ACHN (cell line): ENCODE measurements around the gene TPD52L1.
"Not testable (repeated sequence)": the region's sequence is repeated elsewhere in the genome, so short reads cannot be mapped to it uniquely, and the experiment has no call there.

Source experiments
- DNase-seq: peaks from one replicate; pipeline ENCODE4 v3.0.0-alpha.2; 2015
- in situ Hi-C: cut with HindIII; loops from 2 replicates; pipeline ENCODE4 v1.10.0; 2017; ENCODE audit warnings: low sequenced_read_pairs, low pct_ligation_motif_present, low pct_unique_long_range_greater_than_20kb

TPD52L1 gene

DNA sequence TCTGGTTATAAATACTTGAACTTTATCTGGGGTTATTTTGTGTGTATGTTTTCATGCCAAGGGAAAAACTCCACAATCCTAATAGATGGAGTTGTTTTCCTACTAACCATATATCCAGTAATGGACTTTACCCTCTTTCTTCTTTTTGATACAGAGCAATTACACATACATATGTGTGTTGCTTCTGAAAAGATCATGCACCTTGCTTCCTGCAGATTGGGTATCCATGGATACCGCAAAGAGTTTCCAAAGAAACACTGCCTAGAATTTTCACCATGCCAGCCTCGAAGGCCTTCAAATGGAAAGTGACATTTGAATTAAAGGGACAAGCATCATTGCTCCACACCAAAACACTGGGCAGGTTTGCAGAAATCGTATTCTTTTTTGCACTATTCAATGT lies 121.4 kb downstream of the TPD52L1 start:
- DNase-seq: no peak
- in situ Hi-C loops: no loop called here

- in situ Hi-C loops: no loop called here
- DNase-seq: no peak
Observed at GRCh38 chr6:125275779-125276178, 122.2 kb downstream of the TPD52L1 start.

- in situ Hi-C loops: no loop called here
- no peak for DNase-seq
Observed at GRCh38 chr6:125277838-125278237, 124.3 kb downstream of the TPD52L1 start.

DNA sequence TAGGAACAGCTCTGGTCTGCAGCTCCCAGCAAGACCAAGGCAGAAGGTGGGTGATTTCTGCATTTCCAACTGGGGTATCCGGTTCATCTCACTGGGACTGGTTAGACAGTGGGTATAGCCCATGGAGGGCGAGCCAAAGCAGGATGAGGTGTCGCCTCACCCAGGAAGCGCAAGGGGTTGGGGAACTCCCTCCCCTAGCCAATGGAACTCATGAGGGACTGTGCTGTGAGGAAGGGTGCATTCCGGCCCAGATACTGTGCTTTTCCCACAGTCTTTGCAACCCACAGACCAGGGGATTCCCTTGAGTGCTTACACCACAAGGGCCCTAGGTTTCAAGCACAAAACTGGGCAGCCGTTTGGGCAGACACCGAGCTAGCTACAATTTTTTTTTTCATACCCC lies 126.4 kb downstream of the TPD52L1 start:
- in situ Hi-C loops: no loop called here
- DNase-seq: no peak

GRCh38 chr6:125280370-125281035 lies 126.9 kb downstream of the TPD52L1 start:
- in situ Hi-C loops, DNase-seq: not testable (repeated sequence)

GRCh38 chr6:125282470-125282869 lies 128.9 kb downstream of the TPD52L1 start:
- DNase-seq, in situ Hi-C loops: not testable (repeated sequence)

- in situ Hi-C loops: no loop called here
- no peak for DNase-seq
Observed at GRCh38 chr6:125285353-125285752, 131.8 kb downstream of the TPD52L1 start.

DNA sequence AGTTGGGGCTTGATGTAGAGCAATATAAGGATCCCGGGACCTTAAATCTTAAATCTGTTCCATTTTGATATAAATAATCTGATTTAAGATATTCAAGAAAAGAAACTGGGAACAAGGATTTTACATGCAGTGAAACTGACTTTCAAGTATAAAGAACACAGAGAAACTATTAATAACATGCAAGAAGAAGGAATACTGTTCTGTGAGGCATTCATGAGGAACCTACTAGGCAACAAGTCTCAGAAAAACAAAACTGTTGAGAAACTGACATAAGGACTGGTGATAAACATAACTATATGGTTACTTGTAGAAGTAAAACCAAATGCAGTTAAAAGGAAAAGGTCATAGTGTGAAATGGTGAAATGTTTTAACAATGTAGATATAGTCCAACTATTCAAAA lies 132.4 kb downstream of the TPD52L1 start:
- in situ Hi-C loops: no loop called here

DNA sequence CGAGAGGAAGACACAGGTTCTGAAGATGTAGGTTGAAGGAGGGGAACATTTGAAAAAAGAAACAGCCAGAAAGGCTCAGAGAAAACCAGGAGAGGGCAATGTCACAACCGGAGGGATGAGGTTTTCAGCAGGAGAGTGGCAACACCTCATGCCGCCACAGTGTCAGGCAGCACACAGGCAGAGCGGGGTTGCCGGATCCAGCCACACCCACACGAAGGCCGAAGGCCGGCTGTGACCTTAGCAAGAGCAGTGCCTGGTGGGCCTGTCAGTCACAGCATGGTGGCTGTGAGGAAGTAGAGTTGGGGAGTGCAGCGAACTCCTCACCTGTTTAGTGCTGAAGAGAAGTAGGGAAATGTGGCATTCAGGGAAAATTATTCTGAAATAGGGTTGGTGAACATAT lies 134.1 kb downstream of the TPD52L1 start:
- no peak for DNase-seq
- in situ Hi-C loops: no loop called here

More for the DNA sequence above, 132.4 kb downstream of the TPD52L1 start:
- DNase-seq: no peak

DNA sequence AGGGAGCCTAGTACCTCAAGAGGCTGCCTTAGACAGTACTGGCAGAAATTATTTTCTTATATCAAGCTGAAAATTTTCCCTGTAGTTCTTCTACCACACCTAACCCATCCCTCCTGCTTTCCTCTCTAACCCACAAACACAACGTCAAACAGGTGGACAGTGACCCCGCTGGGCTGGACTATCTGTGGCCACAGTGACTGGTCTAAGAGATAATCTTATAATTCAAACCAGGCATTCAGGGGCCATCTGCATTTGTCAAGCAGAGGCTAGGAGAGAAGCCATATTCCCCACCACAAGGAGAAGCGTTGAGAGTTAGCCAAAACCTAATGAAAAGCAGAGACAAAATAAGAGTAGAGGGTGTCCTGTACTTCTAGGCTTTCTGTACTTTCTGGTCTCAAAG lies 140.0 kb downstream of the TPD52L1 start:
- in situ Hi-C loops: no loop called here

DNA sequence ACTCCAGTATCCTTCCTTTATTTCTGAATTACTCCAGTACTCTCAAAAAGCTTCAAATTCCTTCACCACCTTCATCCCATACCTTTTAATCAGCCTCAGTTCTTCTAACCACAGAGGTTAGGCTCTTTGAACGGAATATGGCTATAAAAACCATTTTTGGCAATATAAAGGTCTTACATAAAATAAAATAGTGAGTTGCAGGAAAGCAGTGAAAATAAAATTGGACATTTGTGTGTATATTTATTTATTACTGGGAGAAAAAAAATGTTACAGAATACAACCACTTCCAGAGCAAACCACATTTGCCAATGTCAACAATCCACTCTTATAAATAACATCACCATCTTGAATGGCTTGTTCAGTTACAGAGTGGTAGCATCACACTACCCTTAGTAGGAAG lies 140.5 kb downstream of the TPD52L1 start:
- no peak for DNase-seq
- in situ Hi-C loops: no loop called here

More for the DNA sequence above, 140.0 kb downstream of the TPD52L1 start:
- DNase-seq: no peak

DNA sequence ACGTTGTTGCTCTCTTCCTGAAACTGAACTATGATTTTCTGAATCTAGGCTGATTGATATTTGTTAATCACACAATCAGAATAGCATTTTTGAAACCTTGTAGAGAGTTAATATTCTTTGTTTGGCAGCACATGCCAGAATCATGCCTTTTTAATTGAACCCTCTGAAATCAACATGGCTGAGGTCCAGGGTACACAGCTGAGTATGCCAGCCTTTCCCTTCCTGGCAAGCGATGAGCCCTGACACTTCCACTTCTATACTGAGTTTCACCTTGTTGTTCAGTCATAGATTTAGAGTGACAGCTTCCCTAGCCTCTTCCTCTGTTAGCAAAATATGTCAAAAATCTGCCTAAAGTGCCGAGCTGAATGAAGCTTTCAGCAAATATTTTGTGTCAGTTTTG lies 141.4 kb downstream of the TPD52L1 start:
- DNase-seq: no peak
- in situ Hi-C loops: no loop called here

DNA sequence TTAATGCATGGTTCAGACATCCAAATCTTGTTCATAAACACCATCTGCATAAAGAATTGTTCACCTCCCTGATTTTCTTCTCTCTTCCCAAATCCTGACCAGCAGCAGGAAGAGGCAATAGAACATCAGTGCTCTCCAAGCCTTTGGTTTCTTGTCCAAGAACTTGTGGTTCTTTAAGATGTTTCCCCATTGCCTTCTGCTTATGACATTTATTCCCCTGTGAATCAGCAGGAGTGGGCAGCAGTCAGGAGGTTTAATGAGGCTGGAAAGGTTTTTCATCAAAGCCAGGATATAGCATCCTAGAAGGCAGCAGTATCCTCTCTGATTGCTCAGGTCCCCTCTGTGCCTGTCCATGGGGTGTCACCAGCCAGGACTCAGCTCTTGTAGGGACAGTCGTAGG lies 142.9 kb downstream of the TPD52L1 start:
- DNase-seq: no peak
- in situ Hi-C loops: no loop called here

GRCh38 chr6:125299257-125299656 lies 145.7 kb downstream of the TPD52L1 start:
- in situ Hi-C loops: no loop called here
- DNase-seq: no peak

- in situ Hi-C loops: no loop called here
- DNase-seq: peak; percentile 24
Observed at GRCh38 chr6:125300992-125301434, 147.4 kb downstream of the TPD52L1 start.

GRCh38 chr6:125301435-125302391 lies 148.1 kb downstream of the TPD52L1 start, which contains the start of gene HDDC2:
Gene HDDC2 (minus strand): TSS chr6:125301967. CDS start chr6:125301932, 35 bp downstream.
- in situ Hi-C loops: no loop called here
- peak; percentile 73 for DNase-seq

GRCh38 chr6:125302840-125303511 lies 149.4 kb downstream of the TPD52L1 start:
- no peak for DNase-seq

DNA sequence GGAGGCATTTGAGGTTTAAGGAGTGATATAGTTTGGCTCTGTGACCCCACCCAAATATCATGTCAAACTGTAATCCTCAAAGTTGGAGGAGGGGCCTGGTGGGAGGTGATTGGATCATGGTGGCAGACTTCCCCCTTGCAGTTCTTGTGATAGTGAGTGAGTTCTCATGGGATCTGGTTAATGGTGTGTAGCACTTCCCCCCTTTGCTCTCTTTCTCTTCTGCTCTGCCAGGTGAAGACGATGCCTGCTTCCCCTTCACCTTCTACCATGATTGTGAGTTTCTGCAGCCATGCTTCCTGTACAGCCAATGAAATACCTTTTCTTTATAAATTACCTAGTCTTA lies 149.9 kb downstream of the TPD52L1 start:
- in situ Hi-C loops: no loop called here

More at GRCh38 chr6:125302840-125303511, 149.4 kb downstream of the TPD52L1 start:
- in situ Hi-C loops: no loop called here

More for the DNA sequence above, 149.9 kb downstream of the TPD52L1 start:
- no peak for DNase-seq
